ENCODE results near the gene FOXQ1.
A peak's percentile ranks its signal among the peaks of the same experiment; 100 is the strongest.

Gene FOXQ1, protein sequence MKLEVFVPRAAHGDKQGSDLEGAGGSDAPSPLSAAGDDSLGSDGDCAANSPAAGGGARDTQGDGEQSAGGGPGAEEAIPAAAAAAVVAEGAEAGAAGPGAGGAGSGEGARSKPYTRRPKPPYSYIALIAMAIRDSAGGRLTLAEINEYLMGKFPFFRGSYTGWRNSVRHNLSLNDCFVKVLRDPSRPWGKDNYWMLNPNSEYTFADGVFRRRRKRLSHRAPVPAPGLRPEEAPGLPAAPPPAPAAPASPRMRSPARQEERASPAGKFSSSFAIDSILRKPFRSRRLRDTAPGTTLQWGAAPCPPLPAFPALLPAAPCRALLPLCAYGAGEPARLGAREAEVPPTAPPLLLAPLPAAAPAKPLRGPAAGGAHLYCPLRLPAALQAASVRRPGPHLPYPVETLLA

DNA sequence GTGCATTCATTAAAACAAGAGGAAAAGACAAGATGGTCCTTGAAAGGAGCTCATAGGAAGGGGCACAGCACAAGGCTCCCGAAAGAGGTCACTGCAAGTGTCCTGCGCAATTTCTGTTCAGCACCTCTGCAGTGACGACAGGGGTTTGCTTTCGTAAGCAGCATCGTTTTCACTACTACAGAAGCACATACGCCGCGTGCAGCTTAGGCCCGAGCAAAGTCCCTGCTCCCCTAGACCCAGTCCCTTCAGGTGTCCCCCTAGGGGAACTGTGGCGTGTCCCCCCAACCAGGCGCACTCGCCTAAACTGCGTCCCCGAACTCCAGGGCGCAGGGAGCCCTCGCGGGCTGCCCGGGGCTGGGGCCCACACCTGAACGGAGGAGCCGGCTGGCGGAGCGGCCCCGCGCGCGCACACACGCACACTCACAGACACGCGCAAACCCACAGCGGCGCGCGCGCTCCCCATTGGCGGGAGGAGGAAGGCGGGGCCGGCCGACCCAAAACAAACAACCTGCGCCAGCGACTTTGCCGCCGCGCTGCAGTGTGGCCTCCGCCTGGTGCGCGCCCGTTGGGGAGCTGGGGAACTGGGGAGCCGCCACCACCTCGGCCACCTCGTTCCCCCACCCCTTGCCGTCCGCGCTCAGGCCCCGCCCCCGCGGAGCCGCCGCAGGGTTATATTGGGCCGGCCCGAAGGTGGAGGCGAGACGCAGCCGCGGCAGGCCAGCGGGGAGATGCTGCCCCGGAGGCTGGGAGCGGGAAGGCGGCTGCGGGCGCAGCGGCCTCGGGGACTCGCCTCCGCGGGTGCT is at the start of gene FOXQ1:
Gene FOXQ1 (plus strand): TSS at position 699 of the 803 bp plus-strand sequence. CDS start 607 bp downstream, outside the sequence.
- FAIRE-seq = no peak
- DNase-seq (ENCODE audit: insufficient read length, low spot score) = no peak

DNA sequence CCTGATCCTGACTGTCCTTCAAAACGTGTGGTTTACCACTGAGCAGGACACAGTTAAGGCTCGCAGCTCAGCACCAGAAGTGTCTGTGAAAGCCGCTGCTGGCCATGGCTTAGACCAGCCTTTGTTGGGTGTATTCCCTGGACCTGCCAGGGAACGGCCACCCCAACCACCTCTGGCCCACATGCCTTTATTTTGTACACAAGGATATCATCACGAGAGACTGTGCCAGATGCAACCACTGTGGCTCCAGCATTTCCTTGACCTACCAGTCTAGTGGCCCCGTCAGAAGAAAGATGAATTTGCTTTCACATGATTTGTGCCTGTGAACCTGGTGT is 49.2 kb upstream of the FOXQ1 start:
- DNase-seq (ENCODE audit: insufficient read length, low spot score) = no peak
- FAIRE-seq = no peak

DNA sequence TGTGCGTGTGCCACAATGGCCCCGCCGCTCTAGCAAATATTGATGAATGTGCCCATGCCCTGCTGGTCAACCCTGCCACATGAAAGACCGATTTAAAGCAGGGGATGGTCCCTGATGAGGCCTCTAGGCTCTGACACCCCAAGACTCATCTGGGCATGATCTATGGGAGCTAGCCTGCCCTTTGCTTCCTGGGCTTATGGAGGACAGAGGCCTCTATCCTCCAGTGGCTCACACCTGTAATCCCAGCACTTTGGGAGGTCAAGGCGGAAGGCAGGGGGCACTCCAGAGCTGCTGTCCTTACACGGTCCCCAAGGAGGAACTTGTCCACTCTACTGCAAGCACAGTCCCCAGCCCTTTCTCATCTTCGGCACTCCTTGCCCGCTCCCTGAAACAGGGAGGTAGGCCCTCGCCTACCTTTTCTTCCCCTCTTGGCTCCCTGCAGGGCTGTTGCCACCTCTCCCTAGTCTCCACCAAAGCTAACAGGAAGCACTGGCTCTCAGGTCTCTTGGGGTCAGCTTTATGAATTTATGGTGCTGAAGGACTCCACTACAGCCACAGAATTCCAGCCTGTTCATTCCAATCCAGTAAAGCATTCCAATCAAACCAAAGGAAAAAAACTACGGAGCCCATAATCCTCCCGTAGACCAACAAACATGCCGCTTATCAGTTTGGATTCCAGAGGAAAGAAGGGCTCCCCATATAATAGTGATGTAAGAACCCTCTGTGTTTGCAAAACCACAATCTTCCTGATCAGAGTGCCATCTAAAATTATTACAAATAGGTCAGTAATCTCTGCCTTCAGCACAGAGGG is 48.7 kb upstream of the FOXQ1 start:
- DNase-seq (ENCODE audit: insufficient read length, low spot score) = no peak
- FAIRE-seq = no peak

DNA sequence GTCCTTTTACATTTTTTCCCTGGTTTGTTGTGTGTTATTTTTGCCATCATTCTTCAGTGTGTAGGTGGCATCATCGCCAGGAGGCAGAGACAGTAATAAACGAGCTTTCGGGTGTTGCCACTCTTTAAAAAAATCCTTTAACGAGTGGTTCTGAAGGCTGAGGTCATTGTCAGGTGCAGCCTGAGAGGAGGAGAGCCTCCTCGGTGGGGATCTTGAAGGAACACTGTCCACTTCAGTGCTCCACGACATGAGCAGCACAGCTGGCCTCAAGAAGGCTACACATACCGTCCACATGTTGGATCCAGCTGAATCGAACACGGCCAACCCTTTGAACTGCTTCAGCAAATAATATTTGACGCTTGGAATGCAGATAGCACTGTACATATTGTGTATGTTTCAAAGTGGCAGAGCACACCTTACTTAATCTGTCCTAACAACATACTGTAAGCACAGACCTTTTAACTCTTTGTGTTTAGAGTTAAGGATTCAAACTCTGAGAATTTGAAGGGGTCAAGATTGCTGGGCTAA is 48.0 kb upstream of the FOXQ1 start:
- DNase-seq (ENCODE audit: insufficient read length, low spot score) (no peak), FAIRE-seq (no peak)

DNA sequence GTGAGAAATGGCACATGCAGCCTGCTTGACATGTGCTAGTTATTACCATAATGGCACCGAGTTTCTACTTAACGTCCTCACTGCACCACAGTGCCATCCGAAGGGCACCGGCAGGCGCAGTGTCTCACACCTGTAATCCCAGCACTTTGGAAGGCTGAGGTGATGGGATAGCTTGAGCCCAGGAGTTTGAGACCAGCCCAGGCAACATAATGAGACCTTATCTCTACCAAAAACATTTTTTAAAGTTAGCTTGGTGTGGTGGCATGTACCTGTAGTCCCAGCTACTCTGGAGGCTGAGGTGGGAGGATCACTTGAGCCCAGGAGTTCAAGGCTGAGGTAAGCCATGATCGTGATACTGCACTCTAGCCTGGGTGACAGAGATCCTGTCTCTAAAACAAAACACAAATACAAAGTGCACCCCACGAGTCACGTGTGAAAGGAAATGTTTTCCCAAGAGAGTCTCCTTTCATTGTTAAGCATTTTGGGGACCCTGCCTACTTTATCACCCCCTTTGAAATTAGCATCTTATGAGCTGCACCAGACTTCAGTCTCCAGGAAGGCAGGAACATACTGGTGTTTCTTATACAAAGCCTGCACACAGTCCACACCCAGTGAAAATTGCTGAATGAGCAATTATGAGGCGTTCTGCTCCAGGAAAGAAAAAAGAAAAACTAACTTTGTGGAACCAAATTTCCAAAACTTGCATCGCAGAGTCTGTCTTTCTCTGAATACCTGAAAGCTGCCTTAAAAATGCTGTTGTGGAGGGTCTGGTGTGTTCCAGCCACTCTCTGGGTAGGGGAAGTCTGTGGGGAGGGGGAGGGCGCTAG is 47.1 kb upstream of the FOXQ1 start:
- FAIRE-seq = no peak
- DNase-seq (ENCODE audit: insufficient read length, low spot score) = no peak

DNA sequence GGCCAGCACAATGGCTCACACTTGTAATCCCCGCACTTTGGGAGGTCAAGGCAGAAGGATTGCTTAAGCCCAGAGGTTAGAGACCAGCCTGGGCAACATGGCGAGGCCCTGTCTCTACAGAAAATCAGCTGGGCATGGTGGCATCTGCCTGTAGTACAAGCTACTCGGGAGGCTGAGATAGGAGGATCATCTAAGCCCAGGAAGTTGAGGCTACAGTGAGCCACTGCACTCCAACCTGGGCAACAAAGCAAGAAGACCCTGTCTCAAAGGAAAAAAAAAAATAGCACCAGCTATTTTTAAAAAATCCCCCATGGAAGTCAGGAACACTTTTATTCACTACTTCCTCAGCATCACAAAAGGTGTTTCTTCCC is 45.2 kb upstream of the FOXQ1 start:
- FAIRE-seq (no peak), DNase-seq (ENCODE audit: insufficient read length, low spot score) (no peak)

DNA sequence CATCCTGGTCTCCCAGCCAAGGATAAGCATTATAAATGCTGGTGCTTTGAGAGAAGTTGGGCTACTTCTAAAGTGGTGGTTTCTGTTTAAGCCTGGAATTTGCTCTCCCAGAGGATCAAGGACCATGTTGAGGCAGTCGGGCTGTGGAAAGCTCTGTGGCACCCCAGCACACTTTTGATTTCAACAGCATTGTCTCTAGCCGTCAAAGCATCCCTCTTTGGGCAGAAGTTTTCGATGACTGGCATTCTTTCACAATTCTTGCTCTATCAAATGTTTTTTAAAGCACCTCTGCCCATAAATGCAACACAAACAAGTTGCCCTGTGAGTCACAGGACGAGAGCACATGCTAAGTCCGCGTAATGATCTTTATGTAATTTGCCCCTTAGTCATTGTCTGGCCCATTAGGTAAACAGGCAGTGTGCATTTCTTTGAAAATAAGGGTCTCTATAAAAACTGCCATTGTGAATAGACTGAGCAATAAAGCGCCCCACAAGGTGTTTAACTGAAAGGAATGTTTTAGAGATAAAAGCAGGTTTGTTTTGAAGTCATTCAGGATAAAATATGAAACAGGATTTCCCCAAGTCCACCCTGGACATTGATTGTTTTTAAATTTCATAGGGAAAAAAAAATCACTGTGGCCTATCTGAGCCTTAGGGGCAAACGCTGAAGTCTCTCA is 44.7 kb upstream of the FOXQ1 start:
- no peak for FAIRE-seq
- DNase-seq (ENCODE audit: insufficient read length, low spot score) = no peak

DNA sequence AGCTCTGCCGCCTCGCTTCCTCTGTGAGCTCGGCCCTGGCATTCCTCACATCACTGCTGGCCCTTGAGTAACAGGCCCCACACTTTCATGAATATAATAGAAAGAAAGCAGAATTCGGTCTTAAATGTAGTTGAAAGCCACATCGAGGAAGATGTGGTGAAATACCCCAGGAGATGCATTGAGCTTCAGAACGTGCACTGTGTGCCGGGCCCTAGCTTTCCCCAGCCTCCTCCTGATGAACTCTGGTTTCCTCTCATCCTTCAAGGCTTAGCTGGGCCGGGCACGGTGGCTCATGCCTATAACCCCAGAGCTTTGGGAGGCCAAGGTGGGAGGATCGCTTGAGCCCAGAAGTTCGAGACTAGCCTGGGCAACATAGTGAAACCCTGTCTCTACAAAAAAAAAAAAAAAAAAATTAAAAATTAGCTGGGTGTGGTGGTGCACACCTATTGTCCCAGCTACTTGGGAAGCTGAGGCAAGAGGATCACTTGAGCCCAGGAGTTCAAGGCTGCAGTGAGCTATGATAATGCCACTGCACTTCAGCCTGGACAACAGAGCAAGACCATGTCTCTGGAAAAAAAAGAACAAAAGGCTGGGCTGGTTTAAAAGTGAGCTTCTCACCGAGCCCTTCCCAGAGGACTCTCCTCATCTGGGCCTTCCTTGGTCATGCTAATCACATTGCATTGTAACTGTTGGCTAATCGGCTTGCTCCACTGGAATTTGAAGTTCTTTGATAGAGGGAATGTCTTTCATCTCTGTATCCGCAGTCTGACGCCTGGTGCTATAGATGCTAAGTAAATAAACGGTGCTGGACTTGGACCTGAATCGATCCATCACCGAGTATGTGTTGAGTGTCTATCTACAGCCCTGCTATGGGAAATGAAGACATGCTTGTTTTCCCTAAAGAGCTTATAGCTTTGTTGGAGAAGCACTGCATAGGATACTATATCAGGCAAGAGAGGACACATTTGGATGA is 43.8 kb upstream of the FOXQ1 start:
- DNase-seq (ENCODE audit: insufficient read length, low spot score) = no peak
- FAIRE-seq = no peak

DNA sequence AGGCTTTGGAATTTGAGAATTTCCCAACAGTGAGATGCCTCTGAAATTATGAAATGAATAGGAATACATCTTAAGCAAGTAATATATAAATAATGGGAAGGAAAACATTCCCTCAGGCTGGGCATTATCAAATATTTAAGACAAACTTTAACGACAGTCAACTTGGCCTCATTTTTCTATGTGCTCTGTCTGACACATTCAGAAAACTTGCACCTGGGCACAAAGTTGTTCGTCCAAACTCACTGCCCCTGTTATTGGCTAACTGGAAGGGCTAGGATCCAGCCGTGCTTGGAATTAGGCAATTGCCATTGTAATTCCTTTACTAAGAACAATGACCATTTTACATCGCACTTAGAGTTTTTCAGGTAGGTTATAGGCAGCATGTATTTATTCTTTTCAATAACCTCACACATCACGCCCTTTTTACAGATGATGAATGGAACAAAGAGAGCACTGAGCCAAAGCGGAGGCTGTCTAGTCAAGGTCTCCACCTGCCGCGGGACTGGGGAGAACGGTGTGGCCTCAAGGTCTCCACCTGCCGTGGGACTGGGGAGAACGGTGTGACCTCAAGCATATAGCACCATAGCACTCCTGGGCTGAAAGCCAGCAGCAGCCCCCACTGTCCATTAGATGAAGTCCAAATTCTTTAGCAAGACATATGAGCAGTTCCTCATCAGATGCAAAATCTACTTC is 40.7 kb upstream of the FOXQ1 start:
- FAIRE-seq = no peak

DNA sequence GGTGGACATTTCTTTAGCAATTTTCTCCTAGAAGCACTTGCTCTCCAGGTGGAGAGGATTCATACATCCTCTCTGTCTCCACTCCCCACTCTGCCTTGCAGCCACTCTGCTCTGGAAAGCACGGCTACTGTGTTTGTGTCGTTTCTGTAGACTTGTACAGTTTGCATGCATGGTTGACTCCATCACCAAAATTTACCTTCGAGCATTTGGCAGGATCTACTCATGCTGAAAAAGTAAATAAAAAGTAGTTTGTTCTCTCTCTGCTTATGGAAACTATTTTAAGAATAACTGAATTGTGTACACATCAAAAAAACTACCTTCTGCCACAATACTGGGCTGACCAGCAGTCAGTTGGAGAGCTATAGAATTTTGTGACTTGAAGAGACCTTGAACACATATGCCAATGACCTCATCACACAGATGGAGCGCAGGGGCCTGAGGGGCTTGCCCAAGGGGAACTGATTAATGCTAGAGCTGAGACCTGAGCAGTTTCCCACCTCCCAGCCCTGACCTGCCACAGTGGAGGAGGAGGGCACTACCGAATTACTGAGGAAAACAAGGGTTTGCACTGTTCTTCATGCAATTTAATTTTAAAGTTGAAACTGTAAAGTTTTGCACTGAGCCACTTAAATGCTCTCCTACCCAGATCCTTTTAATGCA is 33.7 kb upstream of the FOXQ1 start:
- DNase-seq (ENCODE audit: insufficient read length, low spot score) (no peak), FAIRE-seq (no peak)

More for the DNA sequence above, 40.7 kb upstream of the FOXQ1 start:
- DNase-seq (ENCODE audit: insufficient read length, low spot score) = no peak

DNA sequence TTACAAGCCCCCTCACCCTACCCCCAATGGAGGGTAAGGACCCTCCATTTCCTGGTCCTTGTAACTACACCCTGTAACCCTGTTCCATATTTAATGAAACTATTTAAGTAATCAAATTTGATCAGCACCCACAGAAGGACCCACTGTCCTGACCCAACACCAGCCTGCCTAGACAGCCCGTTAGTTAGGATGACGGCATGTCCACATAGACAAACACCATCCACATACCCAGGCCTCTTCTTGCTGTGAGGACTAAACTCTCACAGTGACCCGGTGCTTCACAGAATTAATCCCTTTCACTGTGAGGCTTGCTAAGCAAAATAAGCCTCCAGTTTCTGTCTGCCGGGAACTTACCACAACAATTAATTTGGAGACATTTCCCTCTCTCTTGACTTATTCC is 32.8 kb upstream of the FOXQ1 start:
- FAIRE-seq (no peak), DNase-seq (ENCODE audit: insufficient read length, low spot score) (no peak)

DNA sequence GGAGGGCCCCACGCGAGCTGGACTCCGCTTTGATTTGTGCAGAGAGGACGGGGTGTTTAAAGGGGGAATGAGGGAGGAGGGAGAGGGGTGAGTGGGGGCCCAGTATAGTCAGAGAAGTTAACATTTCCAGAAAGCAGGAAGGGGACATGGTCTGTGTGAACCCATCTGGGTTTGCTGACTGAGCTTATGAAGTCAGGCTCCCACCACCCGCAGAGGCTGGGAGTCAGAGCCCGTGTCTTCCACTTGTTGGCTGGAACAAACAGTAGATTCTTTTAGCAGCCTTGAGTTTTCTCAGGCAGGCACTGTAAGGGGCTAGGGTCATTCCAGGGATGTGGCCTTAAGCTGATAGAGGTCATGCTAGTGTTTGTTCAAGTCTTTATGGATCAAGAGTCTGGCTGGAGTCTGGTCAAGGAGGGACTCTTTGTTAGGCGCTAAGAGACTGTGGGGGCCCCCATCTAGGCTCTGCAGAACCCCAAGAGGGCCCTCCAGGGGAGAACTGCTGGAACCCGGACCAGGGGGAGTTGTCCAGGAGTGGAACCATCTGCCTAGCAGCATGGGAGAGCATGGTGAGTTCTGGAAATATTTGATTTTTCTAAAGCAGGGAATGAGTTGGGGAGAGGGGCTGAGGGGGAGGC is 31.1 kb upstream of the FOXQ1 start:
- FAIRE-seq = no peak

DNA sequence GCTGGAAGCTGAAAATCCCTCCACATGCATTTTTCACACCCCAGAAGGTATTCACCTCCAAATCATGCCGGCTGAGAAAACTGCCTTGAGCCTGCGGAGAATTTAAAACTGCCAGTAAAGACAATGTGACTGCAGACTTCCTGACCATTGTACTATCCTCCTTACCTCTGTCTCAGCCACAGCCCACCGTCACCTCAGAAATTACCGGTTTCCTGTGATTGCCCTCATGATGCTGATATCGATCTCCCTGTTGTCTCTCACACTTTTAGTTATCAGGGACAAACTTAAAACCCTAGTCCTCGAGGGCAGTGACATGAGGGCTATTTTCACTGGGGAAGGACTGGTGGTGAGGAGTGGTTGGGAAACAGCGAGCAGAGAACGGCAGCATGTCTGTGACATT is 30.2 kb upstream of the FOXQ1 start:
- no peak for DNase-seq (ENCODE audit: insufficient read length, low spot score)
- no peak for FAIRE-seq

More for the DNA sequence above, 31.1 kb upstream of the FOXQ1 start:
- DNase-seq (ENCODE audit: insufficient read length, low spot score) = no peak

DNA sequence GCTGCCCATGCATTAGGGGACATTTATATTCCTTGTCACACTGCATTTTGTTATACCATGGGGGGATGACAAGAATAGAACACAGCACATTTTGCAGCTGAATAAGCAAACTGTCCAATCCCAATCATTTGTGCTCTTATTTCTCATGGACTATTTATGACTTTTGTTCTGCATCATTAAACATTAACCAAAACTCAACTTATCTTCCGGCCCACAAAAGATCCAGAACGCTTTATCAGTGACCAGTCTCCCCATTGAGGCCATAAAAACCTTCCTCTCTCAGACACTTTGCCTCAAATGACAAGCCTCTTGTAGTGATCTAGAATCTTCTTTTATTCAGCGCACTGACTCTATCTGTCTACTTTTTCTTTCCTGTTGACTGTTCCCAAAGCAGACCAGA is 28.4 kb upstream of the FOXQ1 start:
- DNase-seq (ENCODE audit: insufficient read length, low spot score) (no peak), FAIRE-seq (no peak)

DNA sequence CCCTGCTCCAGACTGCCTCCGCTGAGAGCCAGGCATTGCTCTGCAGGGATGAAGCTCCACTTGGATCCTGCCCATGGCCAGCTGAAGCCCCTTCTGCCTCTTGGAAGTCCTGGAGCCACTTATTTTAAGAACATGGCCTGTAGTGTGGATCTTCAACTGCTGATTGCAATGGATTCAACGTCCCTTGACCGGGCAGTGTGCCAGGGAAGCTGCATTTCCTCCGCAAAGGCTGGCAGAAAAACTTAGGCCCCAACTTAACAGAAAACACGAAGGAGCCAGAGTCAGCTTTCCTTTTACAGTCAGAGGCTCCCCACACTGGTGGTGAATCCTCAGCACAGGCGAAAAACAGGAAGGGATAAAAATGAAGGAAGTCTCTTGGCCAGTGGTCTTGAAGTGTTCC is 26.3 kb upstream of the FOXQ1 start:
- no peak for FAIRE-seq
- no peak for DNase-seq (ENCODE audit: insufficient read length, low spot score)

DNA sequence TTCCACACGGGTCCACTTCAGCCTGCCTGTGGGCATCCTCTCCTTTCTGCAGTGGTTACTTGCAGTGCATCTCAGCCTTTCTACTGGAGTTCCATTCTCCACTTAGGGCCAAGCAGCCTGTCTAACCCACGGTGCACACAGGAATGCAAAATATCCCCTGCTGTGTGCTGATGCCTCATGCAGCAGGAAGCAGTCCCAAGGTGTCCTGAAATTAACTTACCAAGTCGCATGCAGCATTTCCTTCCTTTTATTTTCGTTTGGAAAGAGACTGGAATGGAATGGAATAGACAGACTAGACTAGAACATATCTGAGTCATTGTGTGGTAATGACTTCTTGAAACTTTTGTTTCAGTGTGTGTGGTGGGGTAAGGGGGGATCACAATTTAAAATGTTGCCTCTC is 25.9 kb upstream of the FOXQ1 start:
- no peak for DNase-seq (ENCODE audit: insufficient read length, low spot score)

DNA sequence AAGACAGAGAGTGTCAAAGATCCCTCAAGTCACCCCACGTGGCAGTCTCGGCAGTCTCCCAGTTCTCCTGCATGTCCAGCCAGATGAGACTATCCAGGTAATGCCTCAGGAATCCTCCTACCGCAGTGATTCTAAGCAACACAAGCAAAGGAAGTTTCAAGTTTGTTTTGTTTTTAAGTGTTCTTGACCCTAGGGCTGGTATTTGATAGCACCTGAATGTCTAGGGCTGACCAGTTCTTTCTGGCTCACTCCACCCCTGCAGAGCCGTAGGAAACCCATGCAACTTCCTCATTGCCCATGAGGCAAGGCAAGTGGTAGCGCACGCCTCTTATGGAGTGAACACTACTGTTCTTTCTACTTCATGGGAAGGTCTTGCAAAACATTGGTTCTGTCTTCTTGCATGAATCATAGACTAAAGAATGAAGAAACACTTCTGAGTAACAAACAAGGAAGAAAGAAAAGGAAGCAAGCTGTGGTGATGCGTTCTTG is 24.8 kb upstream of the FOXQ1 start:
- FAIRE-seq (no peak), DNase-seq (ENCODE audit: insufficient read length, low spot score) (no peak)

More for the DNA sequence above, 25.9 kb upstream of the FOXQ1 start:
- FAIRE-seq = peak; percentile 16
